Skeletal muscle tissue (tissue), 4 donors: ENCODE measurements around the gene NRP1. TPM values are rescaled to one million over a fixed set of nuclear protein-coding genes. Genes with fewer than 3 reads are reported as not detected.
A peak's percentile ranks its signal among the peaks of the same experiment; 100 is the strongest.
"Not testable (repeated sequence)": the region's sequence is repeated elsewhere in the genome, so short reads cannot be mapped to it uniquely, and the experiment has no call there.

Experiments
- H3K27ac ChIP-seq: one replicate; pipeline ENCODE4 v1.7.0; 2013; ENCODE audit warnings: mild to moderate bottlenecking, low read depth, low read length, inconsistent platforms
- H3K27me3 ChIP-seq, 3 donors: one replicate each; pipeline ENCODE4 v1.7.0; 2013; ENCODE audit warnings: low read length in 3 of 3; ENCODE audit not compliant: control insufficient read depth in 3 of 3, insufficient read depth in 3 of 3
- H3K36me3 ChIP-seq, 3 donors: one replicate each; pipeline ENCODE4 v1.7.0; 2013; ENCODE audit warnings: low read length in 3 of 3; ENCODE audit not compliant: control insufficient read depth in 3 of 3, insufficient read depth in 3 of 3
- H3K4me1 ChIP-seq, 3 donors: one replicate each; pipeline ENCODE4 v1.7.0; 2013; ENCODE audit warnings: low read length in 3 of 3, mild to moderate bottlenecking in 3 of 3; ENCODE audit not compliant: control insufficient read depth in 3 of 3, insufficient read depth in 3 of 3
- H3K4me3 ChIP-seq, 3 donors: one replicate each; pipeline ENCODE4 v1.7.0; 2013; ENCODE audit warnings: low read length in 3 of 3
- H3K9ac ChIP-seq, 3 donors: one replicate each; pipeline ENCODE4 v1.7.0; 2013; ENCODE audit warnings: low read length in 3 of 3, mild to moderate bottlenecking in 3 of 3, moderate library complexity in 2 of 3, low read depth in 1 of 3
- H3K9me3 ChIP-seq, 3 donors: one replicate each; pipeline ENCODE4 v1.7.0; 2013; ENCODE audit warnings: low read length in 3 of 3; ENCODE audit not compliant: control insufficient read depth in 3 of 3
- total RNA-seq: library from RNA; depleted of rRNA; stranded (reverse); fragments of >200 nt; gene quantifications from one replicate; pipeline ENCODE4 v1.2.3, GENCODE V29; 2014
- donor health status: Osteomylitis.

The NRP1 gene
- total RNA-seq, 1 donor from 2014 or later = 120 TPM

DNA sequence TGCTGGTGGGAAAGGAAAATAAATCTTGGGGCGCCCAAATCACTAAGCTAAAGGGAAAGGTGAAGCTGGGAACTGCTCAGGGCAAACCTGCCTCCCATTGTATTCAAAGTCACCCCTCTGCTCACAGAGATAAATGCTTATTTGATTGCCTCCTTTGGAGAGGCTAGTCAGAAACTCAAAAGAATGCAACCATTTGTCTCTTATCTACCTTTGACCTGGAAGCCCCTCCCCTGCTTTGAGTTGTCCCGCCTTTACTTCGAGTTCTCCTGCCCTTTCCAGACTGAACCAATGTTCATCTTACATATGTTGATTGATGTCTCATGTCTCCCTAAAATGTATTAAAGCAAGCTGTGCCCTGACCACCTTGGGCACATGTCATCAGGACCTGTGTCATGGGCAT, 33.9 kb downstream of the NRP1 start:
- peaks cover 19 to 56% (median 46%) of the 10 kb centered on the region in 3 donors for H3K4me1 ChIP-seq
- H3K4me3 ChIP-seq, H3K27ac ChIP-seq, H3K9ac ChIP-seq, H3K9me3 ChIP-seq, H3K27me3 ChIP-seq, H3K36me3 ChIP-seq: not testable (repeated sequence)

DNA sequence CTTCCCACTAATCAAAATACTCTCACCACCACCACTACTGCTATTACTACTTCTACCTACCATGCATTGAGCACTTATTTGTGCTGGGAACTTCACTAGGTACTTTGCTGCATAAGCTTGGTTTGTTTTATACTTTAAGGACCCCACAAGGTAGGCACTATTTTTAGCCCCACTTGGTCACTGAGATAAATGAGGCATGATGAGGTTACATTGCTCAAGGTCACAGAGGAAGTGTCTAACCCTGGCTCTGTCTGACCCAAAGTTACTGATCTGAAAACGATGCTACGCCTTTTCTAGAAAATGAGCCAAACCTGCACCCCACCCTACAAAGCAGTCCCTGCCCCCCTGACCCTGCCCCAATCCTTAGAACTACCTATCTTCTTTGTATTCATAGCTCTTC, 35.6 kb downstream of the NRP1 start:
- Histone ChIP-seq H3K27ac (no peak overlapping the region), H3K27me3 (no peaks in the 10 kb centered on the region), H3K36me3 (peaks cover 0 to 8% (median 6%) of the 10 kb centered on the region in 3 donors), H3K9ac (no peak overlapping the region), H3K9me3 (no peaks in the 10 kb centered on the region), H3K4me3 (no peak overlapping the region), H3K4me1 (peaks cover 13 to 43% (median 37%) of the 10 kb centered on the region in 3 donors)

DNA sequence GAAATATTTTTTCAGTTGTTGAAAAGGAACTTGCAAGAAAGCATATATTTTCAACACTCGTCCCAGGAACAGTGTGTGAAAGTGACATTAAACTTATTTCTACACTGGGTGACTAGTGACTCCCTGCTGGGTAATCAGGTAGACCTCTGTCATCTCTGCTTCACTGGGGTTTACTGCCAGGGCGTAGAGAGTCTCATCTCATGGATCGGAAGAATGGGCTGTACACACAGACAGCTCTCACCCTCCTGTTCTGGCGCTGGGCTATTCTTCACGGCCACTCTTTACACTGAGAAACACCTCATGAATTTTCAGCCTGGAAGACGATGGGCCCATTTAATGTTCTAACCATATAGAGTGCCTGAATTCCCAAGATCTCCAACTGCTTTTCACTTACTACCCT, 36.4 kb downstream of the NRP1 start:
- H3K4me3 ChIP-seq = no peak overlapping the region
- H3K4me1 ChIP-seq = peaks cover 13 to 40% (median 35%) of the 10 kb centered on the region in 3 donors
- H3K36me3 ChIP-seq = peaks cover 0 to 8% (median 6%) of the 10 kb centered on the region in 3 donors
- no peak overlapping the region for H3K9ac ChIP-seq
- H3K27ac ChIP-seq = no peak overlapping the region
- H3K9me3 ChIP-seq = no peaks in the 10 kb centered on the region
- H3K27me3 ChIP-seq = no peaks in the 10 kb centered on the region

DNA sequence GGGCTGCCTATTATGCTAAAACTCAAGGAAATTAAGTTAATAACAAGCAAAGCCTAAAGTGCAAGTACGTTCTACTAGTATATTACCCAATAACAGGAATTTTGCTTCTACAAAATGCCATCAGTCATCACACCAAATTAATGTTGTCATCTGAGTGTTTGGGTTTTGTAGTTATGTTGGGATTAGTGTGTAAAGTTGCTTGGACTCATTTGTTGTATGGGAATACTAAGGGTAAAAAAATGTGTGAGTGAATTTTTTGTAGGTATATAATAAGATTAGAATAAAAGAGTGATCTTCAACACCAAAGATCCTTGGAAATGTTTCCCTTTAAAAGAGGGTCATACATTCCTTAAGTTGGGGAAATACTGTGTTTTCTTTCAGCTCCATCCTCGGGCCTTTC, 38.6 kb downstream of the NRP1 start:
- Histone ChIP-seq H3K27me3 (no peaks in the 10 kb centered on the region), H3K9ac (no peak overlapping the region), H3K4me3 (no peak overlapping the region), H3K4me1 (peaks cover 13 to 32% (median 29%) of the 10 kb centered on the region in 3 donors), H3K9me3 (no peaks in the 10 kb centered on the region), H3K36me3 (peaks cover 0 to 8% (median 6%) of the 10 kb centered on the region in 3 donors), H3K27ac (peak overlapping the region; percentile 33)

DNA sequence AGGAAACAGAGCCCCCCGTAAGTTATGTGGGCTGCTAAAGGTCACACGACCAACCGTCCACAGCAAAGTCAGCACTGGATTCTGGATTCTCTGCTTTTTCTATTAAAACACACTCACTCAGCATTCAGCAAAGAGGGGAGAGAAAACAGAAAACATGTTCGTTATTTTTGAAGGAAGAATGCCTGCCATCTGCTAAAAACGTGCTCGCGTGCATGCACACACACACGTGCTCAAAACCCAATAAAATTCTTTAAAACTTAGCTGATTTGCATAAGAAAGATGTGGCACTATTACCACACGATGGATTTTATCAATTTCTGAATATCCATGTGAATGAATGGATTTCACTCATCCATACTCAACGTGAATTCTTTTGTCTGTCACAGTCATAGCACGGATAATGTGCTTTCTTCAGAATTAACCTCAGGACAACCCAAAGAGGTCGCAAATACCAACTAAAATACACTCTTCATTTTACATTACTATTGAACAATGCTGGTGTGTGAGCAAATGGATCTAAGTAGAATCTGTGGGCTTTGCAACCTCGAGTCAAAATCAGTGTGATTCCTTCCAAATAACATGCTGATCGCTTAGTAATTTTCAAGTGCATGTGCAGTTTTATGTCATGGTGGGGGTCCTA, 40.8 kb downstream of the NRP1 start:
- H3K9ac ChIP-seq = no peak overlapping the region
- no peak overlapping the region for H3K4me3 ChIP-seq
- H3K9me3 ChIP-seq = no peaks in the 10 kb centered on the region
- H3K27me3 ChIP-seq = no peaks in the 10 kb centered on the region
- H3K36me3 ChIP-seq = peaks cover 0 to 7% (median 6%) of the 10 kb centered on the region in 3 donors
- H3K27ac ChIP-seq = no peak overlapping the region
- peaks cover 8 to 24% (median 21%) of the 10 kb centered on the region in 3 donors for H3K4me1 ChIP-seq

DNA sequence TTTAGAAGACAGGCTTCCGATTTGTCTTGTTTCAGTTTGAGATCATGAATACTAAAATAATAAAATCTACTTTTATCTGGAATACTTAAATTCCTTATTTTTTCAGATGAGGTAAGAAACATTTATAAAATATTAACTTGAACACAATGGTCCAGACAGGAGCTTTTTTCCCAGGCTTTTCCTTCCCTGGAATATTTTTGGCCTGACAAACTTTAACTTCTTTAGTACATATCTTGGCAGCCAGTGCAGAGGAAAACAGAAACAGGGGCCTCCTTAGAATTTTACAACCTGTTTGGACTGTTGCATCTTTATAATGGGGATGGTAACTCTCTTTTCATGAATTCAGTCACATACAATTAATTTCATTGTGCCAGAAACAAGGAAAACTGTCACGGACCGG, 41.4 kb downstream of the NRP1 start:
- H3K4me3 ChIP-seq = no peak overlapping the region
- peaks cover 8 to 22% (median 19%) of the 10 kb centered on the region in 3 donors for H3K4me1 ChIP-seq
- no peak overlapping the region for H3K9ac ChIP-seq
- H3K36me3 ChIP-seq = peaks cover 0 to 7% (median 6%) of the 10 kb centered on the region in 3 donors
- no peaks in the 10 kb centered on the region for H3K9me3 ChIP-seq
- H3K27ac ChIP-seq = no peak overlapping the region
- H3K27me3 ChIP-seq = no peaks in the 10 kb centered on the region

DNA sequence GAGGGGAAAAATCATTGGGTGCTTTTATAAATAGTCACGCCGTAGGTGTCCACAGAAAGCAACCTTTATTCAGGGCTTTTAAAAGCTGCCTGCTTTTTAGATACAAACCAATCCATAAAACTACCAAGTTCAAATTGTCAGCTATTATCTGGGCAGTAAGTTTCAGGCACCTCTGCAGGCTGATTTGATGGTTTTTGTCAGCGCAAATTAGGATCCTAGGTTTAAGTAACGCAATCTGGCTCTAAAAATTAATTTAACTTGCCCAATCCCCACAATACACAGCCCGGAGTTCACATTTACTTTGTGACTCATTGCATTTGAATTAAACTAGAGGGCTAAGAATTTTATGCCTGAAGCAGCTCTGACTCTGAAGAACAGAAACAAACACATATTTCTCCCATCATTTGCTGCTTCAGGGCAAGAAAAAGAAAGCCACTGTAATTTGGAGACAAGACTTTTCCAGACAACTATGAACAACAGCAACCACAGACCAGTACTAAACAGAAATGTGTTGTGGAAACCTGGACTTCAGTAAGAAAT, 43.3 kb downstream of the NRP1 start:
- Histone ChIP-seq H3K36me3 (peaks cover 0 to 7% (median 4%) of the 10 kb centered on the region in 3 donors), H3K27ac (no peak overlapping the region), H3K4me1 (peaks cover 18 to 34% (median 32%) of the 10 kb centered on the region in 3 donors), H3K27me3 (no peaks in the 10 kb centered on the region), H3K9me3 (no peaks in the 10 kb centered on the region), H3K4me3 (no peak overlapping the region), H3K9ac (no peak overlapping the region)

DNA sequence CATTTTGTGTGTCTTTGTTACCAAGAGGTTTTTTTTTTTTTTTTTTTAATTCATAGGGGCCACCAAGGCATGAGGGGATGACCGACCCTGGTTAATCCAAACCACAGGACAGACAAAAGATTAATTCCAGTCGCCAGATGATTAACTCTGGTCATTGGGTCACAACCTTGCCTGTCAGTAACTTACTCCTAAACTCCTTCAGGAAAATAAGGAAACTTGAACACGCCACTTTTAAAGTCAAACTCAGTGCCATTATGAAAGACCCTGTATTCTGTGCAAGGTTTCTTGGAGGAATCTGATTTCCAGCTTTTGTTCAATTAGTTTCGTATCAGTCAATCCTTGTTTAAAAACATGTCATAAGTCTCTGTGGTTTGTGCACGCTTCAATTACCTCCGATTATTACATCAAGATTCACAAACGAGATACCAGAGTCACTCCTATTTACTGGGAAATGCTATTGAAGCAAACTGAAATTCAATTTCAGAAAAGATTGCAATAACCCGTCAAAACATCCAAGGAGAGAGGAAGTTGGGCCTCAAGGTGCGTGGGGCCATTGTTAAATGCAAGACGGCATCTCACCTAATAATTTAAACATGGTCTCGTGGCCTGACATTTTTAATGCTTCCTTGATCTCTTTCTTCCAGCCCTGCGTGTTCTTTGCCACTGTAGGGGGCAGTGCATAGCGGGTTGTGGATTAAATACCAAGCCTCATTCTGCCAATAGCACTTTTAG, 44.0 kb downstream of the NRP1 start:
- Histone ChIP-seq H3K4me1 (peaks cover 25 to 37% (median 34%) of the 10 kb centered on the region in 3 donors), H3K4me3 (no peak overlapping the region), H3K27ac (no peak overlapping the region), H3K9me3 (no peaks in the 10 kb centered on the region), H3K36me3 (peaks cover 0 to 7% (median 4%) of the 10 kb centered on the region in 3 donors), H3K27me3 (no peaks in the 10 kb centered on the region), H3K9ac (no peak overlapping the region)

DNA sequence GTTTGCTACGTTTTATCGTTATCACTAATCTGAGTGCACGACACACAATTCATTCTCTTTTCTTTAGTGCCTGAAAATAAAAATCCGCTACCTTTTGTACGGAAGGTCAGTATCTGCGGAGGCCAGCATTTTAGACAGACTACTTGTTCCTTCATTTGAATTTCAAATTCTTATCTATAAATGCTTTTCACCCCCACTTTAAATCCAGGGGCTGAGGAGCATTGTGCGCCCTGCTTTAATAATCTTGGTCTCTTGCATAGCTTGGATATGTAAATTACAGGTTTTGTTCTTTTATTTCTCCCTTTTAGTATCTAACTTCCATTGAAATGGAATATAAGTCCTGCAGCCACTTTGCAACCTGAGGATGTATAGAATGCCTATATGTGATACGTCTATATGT, 44.7 kb downstream of the NRP1 start:
- H3K9me3 ChIP-seq = no peaks in the 10 kb centered on the region
- H3K4me1 ChIP-seq = peaks cover 30 to 40% (median 36%) of the 10 kb centered on the region in 3 donors
- H3K36me3 ChIP-seq = peaks cover 0 to 4% (median 2%) of the 10 kb centered on the region in 3 donors
- no peak overlapping the region for H3K9ac ChIP-seq
- H3K4me3 ChIP-seq = no peak overlapping the region
- H3K27ac ChIP-seq = no peak overlapping the region
- H3K27me3 ChIP-seq = no peaks in the 10 kb centered on the region

DNA sequence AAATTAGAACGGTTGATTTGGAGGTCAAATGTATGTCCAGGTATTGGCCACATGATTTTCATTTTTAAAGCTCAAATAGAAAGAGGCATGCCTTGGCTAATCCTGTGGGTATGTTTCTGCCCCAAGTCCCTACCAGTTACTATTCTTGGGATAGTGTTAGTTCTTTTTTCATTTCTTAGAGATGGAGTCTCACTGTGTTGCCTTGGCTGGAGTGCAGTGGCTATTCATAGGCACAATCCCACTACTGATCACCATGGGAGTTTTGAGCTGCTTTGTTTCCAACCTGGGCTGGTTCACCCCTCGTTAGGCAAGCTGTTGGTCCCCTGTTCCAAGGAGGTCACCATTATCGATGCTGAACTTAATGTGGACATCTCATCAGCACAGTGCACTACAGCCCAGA, 46.3 kb downstream of the NRP1 start:
- H3K27me3 ChIP-seq = no peaks in the 10 kb centered on the region
- no peak overlapping the region for H3K27ac ChIP-seq

More for the DNA sequence above, 46.3 kb downstream of the NRP1 start:
- Histone ChIP-seq H3K4me3 (no peak overlapping the region), H3K36me3 (peaks cover 0 to 4% (median 0%) of the 10 kb centered on the region in 3 donors), H3K4me1 (peaks cover 32 to 36% (median 35%) of the 10 kb centered on the region in 3 donors), H3K9me3 (no peaks in the 10 kb centered on the region), H3K9ac (no peak overlapping the region)
